ENCODE data around the gene BDH1.

GRCh38 chr3:197511130-197511529 is 44.6 kb downstream of the BDH1 start:
- TF ChIP-seq EZH2 (IDR thresholded peaks at IDR 0.05), result no peak
- no peak for TF ChIP-seq POLR2AphosphoS5 (IDR thresholded peaks at IDR 0.05; ENCODE audit: borderline replicate concordance, low read depth, low read length)
- TF ChIP-seq FOXP2 (optimal IDR thresholded peaks at IDR 0.05; ENCODE audit: control extremely low read depth, extremely low read length, insufficient read depth), result no peak
